HEK293 (cell line): ENCODE results near the gene MMP25.

ENCODE experiments used
- AEBP2 ChIP-seq: fragments of 450-650 bp; formaldehyde crosslinking; IDR thresholded peaks from 2 replicates; pipeline ENCODE4 v1.5.1; 2016; ENCODE audit warnings: missing biosample characterization, missing genetic modification characterization, borderline replicate concordance
- HOXA7 ChIP-seq: sonication (generic); formaldehyde crosslinking; IDR thresholded peaks from 2 replicates; pipeline ENCODE4 v1.8.1; 2022; ENCODE audit warnings: missing genetic modification reagents, borderline replicate concordance
- KLF8 ChIP-seq: fragments of 450-650 bp; formaldehyde crosslinking; IDR thresholded peaks from 2 replicates; pipeline ENCODE4 v1.5.1; 2016; ENCODE audit warnings: missing biosample characterization, missing genetic modification characterization
- MZF1 ChIP-seq: fragments of 450-650 bp; formaldehyde crosslinking; IDR thresholded peaks from 2 replicates; pipeline ENCODE4 v1.5.1; 2017; ENCODE audit warnings: missing biosample characterization, missing genetic modification characterization, borderline replicate concordance
- PRDM2 ChIP-seq: fragments of 450-650 bp; formaldehyde crosslinking; IDR thresholded peaks from 2 replicates; pipeline ENCODE4 v1.5.1; 2016; ENCODE audit warnings: missing biosample characterization, missing genetic modification characterization, borderline replicate concordance
- ZFP37 ChIP-seq: fragments of 450-650 bp; formaldehyde crosslinking; IDR thresholded peaks from 2 replicates; pipeline ENCODE4 v1.5.1; 2016; ENCODE audit warnings: missing biosample characterization, missing genetic modification characterization
- ZNF155 ChIP-seq: fragments of 450-650 bp; formaldehyde crosslinking; IDR thresholded peaks from 2 replicates; pipeline ENCODE4 v1.5.1; 2016; ENCODE audit warnings: missing biosample characterization, missing genetic modification characterization
- ZNF18 ChIP-seq: fragments of 450-650 bp; formaldehyde crosslinking; IDR thresholded peaks from 2 replicates; pipeline ENCODE4 v1.5.1; 2016; ENCODE audit warnings: missing biosample characterization, missing genetic modification characterization
- ZNF362 ChIP-seq: fragments of 450-650 bp; formaldehyde crosslinking; IDR thresholded peaks from 2 replicates; pipeline ENCODE4 v1.5.1; 2016; ENCODE audit warnings: missing biosample characterization, missing genetic modification characterization
- ZNF488 ChIP-seq: fragments of 450-650 bp; formaldehyde crosslinking; IDR thresholded peaks from 2 replicates; pipeline ENCODE4 v1.5.1; 2016; ENCODE audit warnings: missing biosample characterization, missing genetic modification characterization
- ZNF501 ChIP-seq: fragments of 450-650 bp; formaldehyde crosslinking; IDR thresholded peaks from 2 replicates; pipeline ENCODE4 v1.5.1; 2016; ENCODE audit warnings: missing biosample characterization, missing genetic modification characterization
- ZNF518A ChIP-seq: fragments of 450-650 bp; formaldehyde crosslinking; conservative IDR thresholded peaks from 2 replicates; pipeline ENCODE4 v1.5.1; 2016; ENCODE audit warnings: low read depth, missing biosample characterization, missing genetic modification characterization
- ZNF530 ChIP-seq: fragments of 450-650 bp; formaldehyde crosslinking; IDR thresholded peaks from 2 replicates; pipeline ENCODE4 v1.5.1; 2016; ENCODE audit warnings: low read depth, missing biosample characterization, missing genetic modification characterization
- ZNF558 ChIP-seq: fragments of 450-650 bp; formaldehyde crosslinking; IDR thresholded peaks from 2 replicates; pipeline ENCODE4 v1.5.1; 2016; ENCODE audit warnings: missing biosample characterization, missing genetic modification characterization
- ZNF585B ChIP-seq: fragments of 450-650 bp; formaldehyde crosslinking; IDR thresholded peaks from 2 replicates; pipeline ENCODE4 v1.5.1; 2016; ENCODE audit warnings: missing biosample characterization, missing genetic modification characterization
- ZNF623 ChIP-seq: fragments of 450-650 bp; formaldehyde crosslinking; IDR thresholded peaks from 2 replicates; pipeline ENCODE4 v1.5.1; 2016; ENCODE audit warnings: missing biosample characterization, missing genetic modification characterization
- ZNF629 ChIP-seq: fragments of 450-650 bp; formaldehyde crosslinking; IDR thresholded peaks from 2 replicates; pipeline ENCODE4 v1.5.1; 2017; ENCODE audit warnings: missing biosample characterization, missing genetic modification characterization
- ZNF76 ChIP-seq: fragments of 450-650 bp; formaldehyde crosslinking; IDR thresholded peaks from 2 replicates; pipeline ENCODE4; 2016; ENCODE audit warnings: low read depth, missing biosample characterization, missing genetic modification characterization, borderline replicate concordance
- ZNF785 ChIP-seq: fragments of 450-650 bp; formaldehyde crosslinking; IDR thresholded peaks from 2 replicates; pipeline ENCODE4 v1.5.1; 2016; ENCODE audit warnings: missing biosample characterization, missing genetic modification characterization
- ZNF791 ChIP-seq: fragments of 450-650 bp; formaldehyde crosslinking; IDR thresholded peaks from 2 replicates; pipeline ENCODE4 v1.5.1; 2016; ENCODE audit warnings: missing biosample characterization, missing genetic modification characterization
- TF ChIP-seq, protein P1 (sequence below): fragments of 450-650 bp; IDR thresholded peaks from 2 replicates; pipeline ENCODE4 v1.5.1; 2018; ENCODE audit warnings: missing biosample characterization, mild to moderate bottlenecking, missing genetic modification characterization

The MMP25 gene

GRCh38 chr16:3021449-3022207 is 24.7 kb upstream of the MMP25 start (continued):
- TF ChIP-seq ZNF362 (no peak), KLF8 (tag by site-specific recombination) (peak; percentile 7; the same call in 1 of the 2 replicates), AEBP2 (tag by site-specific recombination) (no peak), ZNF791 (tag by site-specific recombination) (no peak), ZNF155 (no peak), ZNF18 (tag by site-specific recombination) (no peak), ZNF585B (tag by site-specific recombination) (no peak), ZNF629 (no peak; the same call in none of the 2 replicates), ZNF76 (tag by site-specific recombination) (no peak), PRDM2 (no peak), ZFP37 (no peak), MZF1 (tag by site-specific recombination) (no peak), HOXA7 (CRISPR knock-in tag) (no peak), ZNF785 (no peak), ZNF518A (no peak), ZNF530 (tag by site-specific recombination) (no peak), ZNF501 (no peak), ZNF488 (tag by site-specific recombination) (no peak), ZNF623 (tag by site-specific recombination) (no peak; the same call in 1 of the 2 replicates), ZNF558 (no peak)
- TF ChIP-seq, protein P1, sequence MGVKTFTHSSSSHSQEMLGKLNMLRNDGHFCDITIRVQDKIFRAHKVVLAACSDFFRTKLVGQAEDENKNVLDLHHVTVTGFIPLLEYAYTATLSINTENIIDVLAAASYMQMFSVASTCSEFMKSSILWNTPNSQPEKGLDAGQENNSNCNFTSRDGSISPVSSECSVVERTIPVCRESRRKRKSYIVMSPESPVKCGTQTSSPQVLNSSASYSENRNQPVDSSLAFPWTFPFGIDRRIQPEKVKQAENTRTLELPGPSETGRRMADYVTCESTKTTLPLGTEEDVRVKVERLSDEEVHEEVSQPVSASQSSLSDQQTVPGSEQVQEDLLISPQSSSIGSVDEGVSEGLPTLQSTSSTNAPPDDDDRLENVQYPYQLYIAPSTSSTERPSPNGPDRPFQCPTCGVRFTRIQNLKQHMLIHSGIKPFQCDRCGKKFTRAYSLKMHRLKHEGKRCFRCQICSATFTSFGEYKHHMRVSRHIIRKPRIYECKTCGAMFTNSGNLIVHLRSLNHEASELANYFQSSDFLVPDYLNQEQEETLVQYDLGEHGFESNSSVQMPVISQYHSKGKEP (tag by site-specific recombination) = no peak
